AML-193 (cell line): ENCODE measurements around the gene ILDR1.

ENCODE experiments used
- DNase-seq, 2 experiments: peaks; one replicate each; lab custom pipeline; 2025; lab: John Stamatoyannopoulos, UW

Gene ILDR1

GRCh38 chr3:121992601-121993560 lies 29.2 kb downstream of the ILDR1 start:
- DNase-seq = no peak

GRCh38 chr3:121989943-121990342 lies 32.1 kb downstream of the ILDR1 start:
- peak; percentile 47 to 57 for DNase-seq

GRCh38 chr3:121988146-121988545 lies 33.9 kb downstream of the ILDR1 start:
- no peak for DNase-seq

- no peak for DNase-seq
Observed at GRCh38 chr3:121985846-121986245, 36.2 kb downstream of the ILDR1 start.

- DNase-seq = no peak
Observed at GRCh38 chr3:121981473-121981872, 40.6 kb downstream of the ILDR1 start.

- no peak for DNase-seq
Observed at GRCh38 chr3:121980450-121980796, 41.6 kb downstream of the ILDR1 start.

- DNase-seq = no peak
Observed at GRCh38 chr3:121979734-121980449, 42.2 kb downstream of the ILDR1 start.

GRCh38 chr3:121979246-121979645 lies 42.8 kb downstream of the ILDR1 start:
- no peak for DNase-seq

GRCh38 chr3:121976727-121977126 lies 45.3 kb downstream of the ILDR1 start:
- no peak for DNase-seq

GRCh38 chr3:121975702-121976302 lies 46.2 kb downstream of the ILDR1 start:
- DNase-seq = peak in 1 of 2 experiments; percentile 13

GRCh38 chr3:121974601-121975111 lies 47.4 kb downstream of the ILDR1 start:
- DNase-seq = no peak

- DNase-seq = no peak
Observed at GRCh38 chr3:121970047-121970446, 52.0 kb downstream of the ILDR1 start.

GRCh38 chr3:121969631-121970030 lies 52.4 kb downstream of the ILDR1 start:
- DNase-seq = no peak

GRCh38 chr3:121963608-121964007 lies 58.4 kb downstream of the ILDR1 start:
- no peak for DNase-seq

GRCh38 chr3:121962443-121962842 lies 59.6 kb downstream of the ILDR1 start:
- no peak for DNase-seq

- no peak for DNase-seq
Observed at GRCh38 chr3:121961283-121961682, 60.8 kb downstream of the ILDR1 start.

GRCh38 chr3:121958801-121959200 lies 63.2 kb downstream of the ILDR1 start:
- no peak for DNase-seq

- DNase-seq = peak; percentile 41 to 44
Observed at GRCh38 chr3:121957674-121958415, 64.2 kb downstream of the ILDR1 start.

- no peak for DNase-seq
Observed at GRCh38 chr3:121956363-121956762, 65.7 kb downstream of the ILDR1 start.

- DNase-seq = no peak
Observed at GRCh38 chr3:121951291-121951919, 70.6 kb downstream of the ILDR1 start.

GRCh38 chr3:121948641-121949040 lies 73.4 kb downstream of the ILDR1 start:
- DNase-seq = no peak
